Central memory CD8-positive, alpha-beta T cell (primary cell): ENCODE measurements around the gene C1orf94.

Source experiments
- ATAC-seq: fragments of 150-1000 bp; cut with Tn5 transposase; replicated peaks from 2 replicates; pipeline ENCODE4 v1.10.0; 2022; ENCODE audit warnings: mild to moderate bottlenecking, moderate FRiP score, moderate number of reproducible peaks; ENCODE audit not compliant: poor library complexity, severe bottlenecking; ENCODE audit errors: extremely low read depth
- DNase-seq, 2 donors: peaks; one replicate each; pipeline ENCODE4 v3.0.0; 2021; ENCODE audit warnings: low spot score in 2 of 2
- H3K27ac Mint-ChIP-seq: one replicate; pipeline ENCODE4 v1.8.0; 2022; ENCODE audit warnings: low read depth, mild to moderate bottlenecking, moderate library complexity, mixed read lengths
- H3K27me3 Mint-ChIP-seq: one replicate; pipeline ENCODE4 v1.8.0; 2022; ENCODE audit warnings: mixed read lengths
- H3K36me3 Mint-ChIP-seq: one replicate; pipeline ENCODE4 v1.8.0; 2022; ENCODE audit warnings: mild to moderate bottlenecking, moderate library complexity, mixed read lengths; ENCODE audit not compliant: insufficient read depth
- H3K4me1 Mint-ChIP-seq: one replicate; pipeline ENCODE4 v1.8.0; 2022; ENCODE audit warnings: mixed read lengths
- H3K4me3 Mint-ChIP-seq: one replicate; pipeline ENCODE4 v1.8.0; 2022; ENCODE audit warnings: mild to moderate bottlenecking, moderate library complexity, mixed read lengths
- H3K9me3 Mint-ChIP-seq: one replicate; pipeline ENCODE4 v1.8.0; 2022; ENCODE audit warnings: mixed read lengths

C1orf94 gene

GRCh38 chr1:34147301-34147700 is 29.4 kb upstream of the C1orf94 start:
- Mint-ChIP-seq H3K27me3 (peaks cover 52% of the 10 kb centered on the region), H3K4me3 (no peak overlapping the region), H3K36me3 (no peaks in the 10 kb centered on the region), H3K9me3 (no peaks in the 10 kb centered on the region), H3K27ac (no peak overlapping the region), H3K4me1 (no peaks in the 10 kb centered on the region)
- ATAC-seq, result no peak
- DNase-seq, result no peak

DNA sequence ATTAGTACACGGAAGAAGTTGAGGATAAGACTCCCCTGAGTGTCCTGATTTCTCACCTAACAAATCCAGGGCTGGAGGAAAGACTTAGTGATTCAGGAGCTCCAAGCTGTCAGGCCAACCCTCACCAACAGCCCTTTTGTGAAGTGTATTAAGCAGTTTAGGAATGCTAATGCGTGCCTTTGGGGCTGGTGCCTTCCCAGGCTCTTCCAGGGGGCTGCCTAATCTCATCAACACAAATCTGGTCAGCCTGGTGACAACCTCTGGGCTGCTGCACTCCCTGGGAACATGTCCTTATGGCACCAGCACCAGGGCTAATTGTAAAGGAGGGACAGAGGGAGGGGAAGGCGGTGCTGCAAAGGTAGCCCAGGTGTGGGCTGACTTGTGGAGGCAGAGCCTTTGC is 27.2 kb upstream of the C1orf94 start:
- Mint-ChIP-seq H3K9me3 (no peaks in the 10 kb centered on the region), H3K36me3 (no peaks in the 10 kb centered on the region), H3K27me3 (peaks cover 73% of the 10 kb centered on the region), H3K4me1 (no peaks in the 10 kb centered on the region), H3K27ac (no peak overlapping the region), H3K4me3 (no peak overlapping the region)
- DNase-seq (no peak), ATAC-seq (no peak)

DNA sequence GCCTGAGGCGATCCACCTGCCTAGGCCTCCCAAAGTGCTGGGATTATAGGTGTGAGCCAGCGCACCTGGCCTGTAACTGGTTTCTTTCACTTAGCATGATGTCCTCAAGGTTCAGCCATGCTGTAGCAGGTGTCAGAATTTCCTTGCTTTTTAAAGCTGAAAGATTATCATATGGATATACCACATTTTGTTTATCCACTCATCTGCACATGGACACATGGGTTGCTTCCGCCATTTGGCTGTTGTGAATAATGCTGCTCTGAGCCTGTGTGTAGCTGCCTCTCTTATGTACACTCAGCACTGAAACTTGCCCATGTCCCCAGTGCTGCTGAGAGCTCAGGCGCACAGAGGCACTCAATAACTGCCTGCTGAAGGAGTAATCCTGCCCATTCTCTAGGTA is 23.5 kb upstream of the C1orf94 start:
- ATAC-seq (no peak), DNase-seq (no peak)
- Mint-ChIP-seq H3K27me3 (peaks cover 65% of the 10 kb centered on the region), H3K4me1 (no peaks in the 10 kb centered on the region), H3K27ac (no peak overlapping the region), H3K4me3 (no peak overlapping the region), H3K9me3 (no peaks in the 10 kb centered on the region), H3K36me3 (no peaks in the 10 kb centered on the region)

GRCh38 chr1:34155860-34156259 is 20.8 kb upstream of the C1orf94 start:
- DNase-seq, result no peak
- peaks cover 80% of the 10 kb centered on the region for H3K27me3 Mint-ChIP-seq

GRCh38 chr1:34156739-34157138 is 20.0 kb upstream of the C1orf94 start:
- Mint-ChIP-seq H3K4me3 (no peak overlapping the region), H3K27me3 (peaks cover 82% of the 10 kb centered on the region), H3K4me1 (no peaks in the 10 kb centered on the region), H3K36me3 (no peaks in the 10 kb centered on the region), H3K27ac (no peak overlapping the region), H3K9me3 (no peaks in the 10 kb centered on the region)
- ATAC-seq (no peak), DNase-seq (no peak)

More at GRCh38 chr1:34155860-34156259, 20.8 kb upstream of the C1orf94 start:
- Mint-ChIP-seq H3K36me3 (no peaks in the 10 kb centered on the region), H3K9me3 (no peaks in the 10 kb centered on the region), H3K4me3 (no peak overlapping the region), H3K4me1 (no peaks in the 10 kb centered on the region), H3K27ac (no peak overlapping the region)
- no peak for ATAC-seq

GRCh38 chr1:34162852-34163766 is 13.6 kb upstream of the C1orf94 start:
- no peaks in the 10 kb centered on the region for H3K36me3 Mint-ChIP-seq
- ATAC-seq, result no peak
- H3K4me3 Mint-ChIP-seq, result peak overlapping the region; percentile 41

DNA sequence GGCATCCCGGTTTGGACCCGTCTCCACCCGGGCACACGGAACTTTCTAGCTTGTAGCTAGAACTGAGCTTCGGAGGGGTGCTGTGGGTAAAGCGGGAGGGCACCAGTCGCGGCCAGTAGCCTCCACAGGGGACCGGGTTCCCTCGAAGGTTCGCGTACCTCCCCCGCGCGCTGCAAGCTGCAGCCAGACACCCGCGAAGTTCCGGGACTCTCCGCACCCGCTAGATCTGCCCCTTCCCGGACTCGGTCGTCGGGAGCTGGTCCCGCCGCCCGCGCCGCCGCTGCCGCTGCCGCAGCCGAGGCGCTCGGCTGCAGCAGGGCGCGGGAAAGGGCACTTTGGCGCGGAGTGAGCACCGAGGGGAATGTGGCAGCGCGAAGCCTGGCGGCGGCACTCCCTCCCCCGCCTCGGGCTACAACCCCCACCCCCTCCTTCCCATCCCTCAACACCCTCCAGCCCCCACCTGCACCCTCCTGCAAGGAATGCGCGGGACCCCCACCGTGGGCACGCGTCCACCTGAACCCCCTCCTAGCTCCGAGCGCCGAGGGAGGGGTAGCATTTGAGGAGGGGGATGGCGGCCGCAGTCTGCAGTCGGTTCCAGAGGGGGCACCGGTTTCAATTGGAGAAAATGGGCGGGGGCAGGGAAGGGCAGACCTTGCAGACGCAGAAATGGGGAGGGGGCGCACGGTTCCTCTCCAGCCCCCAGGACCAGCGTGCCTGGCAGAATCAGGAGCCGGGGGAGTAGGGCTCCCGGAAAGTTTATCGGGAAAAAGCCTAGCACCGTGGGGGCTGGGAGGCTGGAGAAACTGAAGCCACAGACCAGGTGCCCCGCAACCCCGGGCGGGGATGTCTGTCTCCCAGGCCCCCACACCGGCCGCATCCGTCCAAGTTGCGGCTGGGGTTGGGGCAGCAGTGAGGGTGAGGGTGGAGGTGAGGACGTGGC is 12.6 kb upstream of the C1orf94 start:
- DNase-seq, result no peak
- no peak for ATAC-seq

More at GRCh38 chr1:34162852-34163766, 13.6 kb upstream of the C1orf94 start:
- Mint-ChIP-seq H3K9me3 (no peaks in the 10 kb centered on the region), H3K27ac (no peak overlapping the region), H3K4me1 (peaks cover 5% of the 10 kb centered on the region), H3K27me3 (peaks cover 76% of the 10 kb centered on the region)
- DNase-seq, result no peak

DNA sequence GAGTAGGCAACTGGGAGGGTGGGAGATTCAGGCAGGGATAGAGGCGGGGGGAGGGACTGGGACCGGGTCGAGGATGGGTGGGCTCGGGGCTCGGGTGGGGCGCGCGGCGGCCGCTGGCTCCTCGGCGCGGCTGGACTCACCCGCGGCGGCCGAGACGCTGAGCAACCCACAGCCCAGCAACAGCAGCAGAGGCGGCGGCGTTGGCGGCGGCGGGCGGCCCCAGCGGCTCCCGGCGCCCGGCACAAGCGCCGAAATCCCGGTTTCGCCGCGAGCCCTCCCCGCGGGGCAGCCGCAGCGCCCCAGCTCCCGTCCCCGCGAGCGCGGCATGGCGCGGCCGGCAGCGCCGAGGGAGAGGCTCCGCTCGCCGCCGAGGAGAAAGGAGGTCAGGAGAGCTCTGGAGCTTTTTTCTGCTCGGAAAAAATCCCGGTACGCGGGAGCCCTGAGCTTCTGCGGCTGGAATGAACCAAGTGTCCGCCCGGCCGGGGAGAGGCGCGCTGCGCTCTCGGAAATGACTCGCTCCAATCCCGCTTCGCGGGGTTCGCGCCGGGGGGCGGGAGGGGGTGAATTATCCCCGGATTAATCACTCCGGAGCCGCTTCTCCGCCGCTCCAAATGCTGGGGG is 11.8 kb upstream of the C1orf94 start, which contains the start of gene CSMD2:
Gene CSMD2, minus strand, starts transcription at position 460 of the 621 bp plus-strand sequence. Its CDS starts 133 bp downstream, at position 327.
- Mint-ChIP-seq H3K4me3 (peak within 1 kb of the TSS; percentile 1), H3K4me1 (peaks cover 5% of the 10 kb centered on the region), H3K9me3 (no peaks in the 10 kb centered on the region), H3K36me3 (no peaks in the 10 kb centered on the region), H3K27ac (no peak within 1 kb of the TSS), H3K27me3 (peaks cover 77% of the 10 kb centered on the region)
- ATAC-seq, result no peak
- DNase-seq, result no peak

More for the DNA sequence above, 12.6 kb upstream of the C1orf94 start:
- Mint-ChIP-seq H3K9me3 (no peaks in the 10 kb centered on the region), H3K36me3 (no peaks in the 10 kb centered on the region), H3K27me3 (peaks cover 77% of the 10 kb centered on the region), H3K4me3 (no peak overlapping the region), H3K4me1 (peaks cover 5% of the 10 kb centered on the region), H3K27ac (no peak overlapping the region)

DNA sequence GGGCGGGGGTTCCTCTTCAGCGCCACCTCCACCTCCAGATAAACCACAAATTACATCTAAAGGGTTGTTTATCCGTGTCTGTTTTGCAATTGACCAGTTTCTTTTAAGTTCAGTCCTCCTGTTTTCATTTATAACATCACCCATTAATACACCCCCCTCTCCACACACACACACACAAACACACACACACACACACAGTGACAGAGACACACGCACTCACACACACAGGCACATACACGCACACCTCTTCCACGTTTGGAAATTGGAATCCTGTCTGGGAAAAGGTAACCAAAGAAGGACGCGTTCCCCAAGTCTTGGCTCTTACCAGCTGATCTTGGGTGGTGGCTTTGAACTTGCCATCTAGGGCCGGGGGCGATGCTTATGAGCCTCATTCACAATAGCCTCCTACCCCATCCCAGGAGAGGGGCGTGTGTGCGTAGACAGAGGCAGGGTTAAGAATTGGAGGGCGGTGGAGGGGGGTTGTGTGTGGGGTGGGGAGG is 11.2 kb upstream of the C1orf94 start:
- Mint-ChIP-seq H3K36me3 (no peaks in the 10 kb centered on the region), H3K4me1 (peaks cover 5% of the 10 kb centered on the region), H3K4me3 (peak overlapping the region; percentile 1), H3K27ac (no peak overlapping the region), H3K27me3 (peaks cover 77% of the 10 kb centered on the region), H3K9me3 (no peaks in the 10 kb centered on the region)
- no peak for ATAC-seq
- no peak for DNase-seq

DNA sequence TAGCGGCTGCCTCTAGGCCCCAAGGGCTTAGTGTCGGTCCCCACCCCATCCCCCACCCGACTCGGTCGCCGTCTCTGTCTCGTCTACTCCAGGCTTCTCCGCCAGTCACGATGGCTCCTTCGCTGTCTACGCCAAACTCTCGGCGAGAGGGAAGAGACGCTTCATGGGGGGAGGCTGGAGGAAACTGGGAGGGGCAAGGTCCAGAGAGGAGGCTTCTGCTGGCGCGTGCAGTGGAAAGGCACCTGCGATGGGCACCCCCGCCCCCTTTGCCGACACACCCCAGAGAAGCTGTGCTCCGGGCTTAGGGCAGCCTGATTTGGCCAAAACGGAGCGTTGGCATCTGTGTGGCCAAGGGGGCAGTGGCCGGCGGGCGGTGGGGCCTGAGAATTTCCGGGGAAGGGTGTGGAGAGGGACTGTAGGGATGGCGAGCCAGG is 10.5 kb upstream of the C1orf94 start:
- Mint-ChIP-seq H3K4me3 (no peak overlapping the region), H3K27ac (no peak overlapping the region), H3K27me3 (peaks cover 77% of the 10 kb centered on the region), H3K9me3 (no peaks in the 10 kb centered on the region), H3K36me3 (no peaks in the 10 kb centered on the region), H3K4me1 (peaks cover 5% of the 10 kb centered on the region)
- DNase-seq, result no peak
- no peak for ATAC-seq

DNA sequence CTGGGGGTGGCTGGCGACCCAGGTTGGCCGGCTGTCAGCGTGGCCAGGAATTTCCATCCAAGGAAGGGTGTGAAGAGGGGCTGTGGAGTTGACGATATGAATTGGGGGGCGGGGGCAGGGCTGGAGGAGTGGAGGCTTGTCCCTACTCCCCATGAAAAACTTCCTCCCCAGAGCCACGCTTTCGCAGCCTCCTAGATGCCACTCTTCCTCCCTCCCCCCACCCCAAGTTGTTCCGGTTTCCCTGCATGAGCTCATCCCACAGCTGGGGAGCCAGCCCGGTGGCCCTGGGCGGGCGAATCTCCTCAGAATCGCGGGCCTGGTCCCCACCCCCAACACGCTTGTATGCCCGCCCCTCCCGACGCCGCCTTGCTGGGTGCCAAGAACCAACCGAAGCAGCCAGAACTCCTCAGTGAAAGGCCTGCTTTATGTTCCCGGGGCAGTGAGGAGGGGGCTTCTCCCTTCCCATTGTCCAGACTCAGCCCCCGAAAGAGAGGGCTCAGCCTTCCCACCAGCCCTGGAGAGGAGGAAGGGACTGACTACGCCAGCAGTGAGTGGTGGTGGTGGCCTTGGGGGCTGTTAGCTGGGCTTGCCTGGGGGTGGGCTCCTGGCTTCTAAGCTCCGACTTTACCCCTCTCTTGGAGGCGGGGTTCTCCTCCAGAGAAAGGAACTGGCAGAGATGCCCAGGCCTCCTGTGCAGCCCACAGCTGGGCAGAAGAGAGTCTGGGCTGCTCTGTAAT is 9.9 kb upstream of the C1orf94 start:
- Mint-ChIP-seq H3K27me3 (peaks cover 76% of the 10 kb centered on the region), H3K36me3 (no peaks in the 10 kb centered on the region), H3K4me3 (no peak overlapping the region)

More for the DNA sequence above, 9.9 kb upstream of the C1orf94 start:
- ATAC-seq (no peak), DNase-seq (no peak)
- Mint-ChIP-seq H3K27ac (no peak overlapping the region), H3K4me1 (peaks cover 5% of the 10 kb centered on the region), H3K9me3 (no peaks in the 10 kb centered on the region)
